Measurements from ENCODE around the gene ZNF337.
A peak's percentile ranks its signal among the peaks of the same experiment; 100 is the strongest.
"Not testable (repeated sequence)": the region's sequence is repeated elsewhere in the genome, so short reads cannot be mapped to it uniquely, and the experiment has no call there.

The ZNF337 gene

GRCh38 chr20:25696371-25697131, at the start of gene ZNF337:
ZNF337 (minus strand) TSS chr20:25696853; CDS start chr20:25686417, 10,436 bp downstream.
- intact Hi-C loops (cut with DNase I) = loop anchor here (5.0 kb wide), 1 partner anchor 74 kb away; the partner anchor contains the start of gene NANP
- peak; percentile 89 to 98 (median 95) for DNase-seq

DNA sequence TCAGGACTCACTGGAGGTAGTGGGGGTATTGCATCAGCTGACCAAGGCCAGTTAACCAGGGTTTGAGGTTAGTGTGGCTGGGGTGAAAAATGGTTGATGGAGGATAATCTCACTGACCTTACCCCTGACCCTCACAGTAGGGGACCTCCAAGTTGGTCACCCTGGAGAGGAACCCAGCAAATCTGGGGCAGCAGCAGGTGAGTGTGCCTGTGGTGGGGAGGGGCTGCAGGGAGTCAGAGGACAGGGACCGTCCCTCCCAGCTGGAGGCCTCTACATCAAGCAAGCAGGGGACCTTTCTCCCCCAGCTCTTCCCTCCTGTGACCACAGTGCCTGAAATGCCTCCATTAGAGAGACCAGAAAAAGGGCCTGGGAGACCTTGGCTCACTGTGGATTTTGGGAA, 49.1 kb upstream of the ZNF337 start:
- DNase-seq = no peak
- intact Hi-C loops (cut with DNase I) = no loop called here

DNA sequence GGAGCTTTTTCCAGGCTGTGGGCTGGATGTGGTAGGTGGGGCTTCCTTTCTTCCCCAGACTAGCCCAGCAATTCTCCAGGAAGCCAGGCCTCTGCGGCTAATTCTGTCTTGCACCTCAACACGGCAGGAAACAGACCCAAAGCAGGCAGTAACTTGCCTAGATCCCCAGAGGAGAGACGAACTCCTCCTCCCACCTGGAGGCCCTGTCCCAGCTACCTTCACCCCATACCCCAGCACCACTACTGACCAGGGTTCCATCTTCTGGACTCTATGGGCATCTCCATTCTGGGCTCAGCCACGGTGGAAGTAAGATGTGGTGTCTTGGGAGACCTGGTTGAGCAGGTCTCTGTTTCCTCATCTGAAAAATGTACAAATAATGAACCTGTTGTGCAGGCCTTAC, 48.4 kb upstream of the ZNF337 start:
- no peak for DNase-seq
- intact Hi-C loops (cut with DNase I) = no loop called here

GRCh38 chr20:25744261-25744660, 47.6 kb upstream of the ZNF337 start:
- intact Hi-C loops (cut with DNase I) = no loop called here
- DNase-seq = peak in 2 of 42 donors; percentile 15 to 47

DNA sequence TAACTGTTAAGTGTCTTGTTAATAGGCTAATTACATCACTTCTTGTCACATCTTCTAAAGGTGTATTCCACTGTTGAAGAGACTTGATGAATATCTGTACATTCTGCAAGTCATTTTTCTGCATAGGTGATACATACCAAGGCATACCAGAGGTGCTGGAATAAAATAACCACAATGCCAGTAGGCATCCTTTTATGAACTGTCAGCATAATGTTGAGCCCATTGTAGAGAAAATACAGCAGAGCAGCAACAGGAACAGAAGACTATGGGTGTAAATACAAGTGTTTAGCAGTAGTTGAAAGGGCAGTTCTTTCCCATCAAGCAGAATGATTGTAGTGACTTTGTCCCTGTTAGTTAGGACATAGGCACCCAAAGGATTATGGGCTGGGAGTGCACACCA, 44.4 kb upstream of the ZNF337 start:
- no peak for DNase-seq
- intact Hi-C loops (cut with DNase I) = no loop called here

- intact Hi-C loops (cut with DNase I) = no loop called here
- no peak for DNase-seq
Observed at GRCh38 chr20:25739615-25740320, 43.1 kb upstream of the ZNF337 start.

- no peak for DNase-seq
- intact Hi-C loops (cut with DNase I) = no loop called here
Observed at GRCh38 chr20:25738198-25738597, 41.5 kb upstream of the ZNF337 start.

DNA sequence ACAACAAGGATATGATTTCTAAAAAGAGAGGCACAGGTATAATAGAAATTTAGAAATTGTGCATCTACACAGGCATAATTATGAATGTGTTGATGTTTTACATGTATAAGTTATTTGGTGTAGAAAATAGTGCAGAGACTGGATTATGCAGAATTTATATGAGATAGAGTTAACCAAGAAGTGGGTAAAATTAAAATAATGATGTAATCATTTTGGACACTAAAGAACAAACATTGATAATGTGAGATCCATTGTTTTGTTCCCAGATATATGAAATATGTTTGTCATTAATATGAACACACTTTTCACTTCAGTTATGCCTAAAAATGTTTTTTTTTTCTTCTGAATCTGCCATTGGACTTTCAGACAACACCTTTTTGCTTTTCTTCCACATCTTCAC, 37.2 kb upstream of the ZNF337 start:
- no peak for DNase-seq
- intact Hi-C loops (cut with DNase I) = no loop called here

GRCh38 chr20:25730862-25731261, 34.2 kb upstream of the ZNF337 start:
- DNase-seq = no peak
- intact Hi-C loops (cut with DNase I) = no loop called here

DNA sequence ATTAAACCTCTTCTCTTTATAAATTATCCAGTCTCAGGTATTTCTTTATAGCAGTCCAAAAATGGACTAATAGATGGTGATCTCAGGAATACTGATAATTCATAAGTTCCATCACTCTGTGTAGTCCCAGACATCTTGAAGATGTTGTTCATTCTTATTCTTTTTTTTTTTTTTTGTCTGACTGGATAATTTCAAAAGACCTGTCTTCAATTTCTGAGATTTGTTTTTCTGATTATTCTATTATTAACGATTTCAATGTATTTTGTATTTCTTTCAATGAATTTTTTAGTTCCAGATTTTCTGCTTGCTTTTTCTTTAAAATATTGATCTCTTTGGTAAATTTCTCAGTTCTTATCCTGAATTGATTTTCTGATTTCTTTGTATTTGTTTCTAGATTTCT, 29.7 kb upstream of the ZNF337 start:
- no peak for DNase-seq
- intact Hi-C loops (cut with DNase I) = no loop called here

DNA sequence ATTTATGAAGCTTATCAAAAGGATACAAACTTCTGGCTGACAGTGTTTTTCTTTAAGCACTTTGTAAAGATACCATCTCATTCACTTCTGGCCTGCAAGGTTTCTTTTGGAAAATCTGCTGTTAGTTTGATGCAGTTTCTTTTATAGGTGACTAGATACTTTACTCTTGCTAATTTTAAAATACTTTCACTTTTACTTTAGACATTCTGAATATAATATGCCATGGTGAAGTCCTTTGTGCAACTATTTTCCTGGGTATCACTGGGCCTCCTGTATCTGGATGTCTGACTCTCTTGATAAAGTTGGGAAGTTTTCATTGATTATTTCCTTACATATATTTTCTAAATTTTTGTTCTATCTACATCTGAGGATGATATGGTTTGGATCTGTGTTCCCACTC, 29.0 kb upstream of the ZNF337 start:
- DNase-seq = no peak
- intact Hi-C loops (cut with DNase I) = no loop called here

DNA sequence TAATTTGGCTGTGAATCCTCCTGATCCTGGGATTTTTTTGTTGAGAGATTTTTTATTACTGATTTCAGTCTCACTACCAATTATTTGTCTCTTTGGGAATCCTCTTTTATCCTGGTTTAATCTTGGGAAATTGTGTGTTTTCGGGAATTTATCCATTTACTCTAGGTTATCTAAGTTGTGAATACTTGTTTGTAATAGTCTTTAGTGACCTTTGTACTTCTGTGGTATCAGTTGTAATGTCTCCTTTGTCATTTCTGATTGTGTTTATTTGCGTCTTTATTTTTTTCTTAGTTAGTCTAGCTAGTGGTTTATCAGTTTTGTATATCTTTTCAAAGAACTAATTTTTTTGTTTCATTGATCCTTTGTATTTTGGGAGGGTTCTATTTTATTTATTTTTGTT, 27.3 kb upstream of the ZNF337 start:
- no peak for DNase-seq
- intact Hi-C loops (cut with DNase I) = no loop called here

- DNase-seq = no peak
- intact Hi-C loops (cut with DNase I) = no loop called here
Observed at GRCh38 chr20:25720285-25720684, 23.6 kb upstream of the ZNF337 start.

DNA sequence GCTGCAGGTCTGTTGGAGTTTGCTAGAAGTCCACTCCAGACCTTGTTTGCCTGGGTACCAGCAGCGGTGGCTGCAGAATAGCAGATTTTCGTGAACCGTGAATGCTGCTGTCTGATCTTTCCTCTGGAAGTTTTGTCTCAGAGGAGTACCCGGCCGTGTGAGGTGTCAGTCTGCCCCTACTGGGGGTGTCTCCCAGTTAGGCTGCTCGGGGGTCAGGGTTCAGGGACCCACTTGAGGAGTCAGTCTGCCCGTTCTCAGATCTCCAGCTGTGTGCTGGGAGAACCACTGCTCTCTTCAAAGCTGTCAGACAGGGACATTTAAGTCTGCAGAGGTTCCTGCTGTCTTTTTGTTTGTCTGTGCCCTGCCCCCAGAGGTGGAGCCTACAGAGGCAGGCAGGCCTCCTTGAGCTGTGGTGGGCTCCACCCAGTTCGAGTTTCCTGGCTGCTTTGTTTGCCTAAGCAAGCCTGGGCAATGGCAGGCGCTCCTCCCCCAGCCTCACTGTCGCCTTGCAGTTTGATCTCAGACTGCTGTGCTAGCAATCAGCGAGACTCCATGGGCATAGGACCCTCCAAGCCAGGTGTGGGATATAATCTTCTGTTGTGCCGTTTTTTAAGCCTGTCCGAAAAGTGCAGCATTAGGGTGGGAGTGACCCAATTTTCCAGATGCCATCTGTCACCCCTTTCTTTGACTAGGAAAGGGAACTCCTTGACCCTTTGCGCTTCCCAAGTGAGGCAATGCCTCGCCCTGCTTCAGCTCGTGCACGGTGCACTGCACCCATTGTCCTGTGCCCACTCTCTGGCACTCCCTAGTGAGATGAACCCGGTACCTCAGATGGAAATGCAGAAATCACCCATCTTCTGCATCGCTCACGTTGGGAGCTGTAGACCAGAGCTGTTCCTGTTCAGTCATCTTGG, 22.5 kb upstream of the ZNF337 start:
- DNase-seq; intact Hi-C loops (cut with DNase I): not testable (repeated sequence)

DNA sequence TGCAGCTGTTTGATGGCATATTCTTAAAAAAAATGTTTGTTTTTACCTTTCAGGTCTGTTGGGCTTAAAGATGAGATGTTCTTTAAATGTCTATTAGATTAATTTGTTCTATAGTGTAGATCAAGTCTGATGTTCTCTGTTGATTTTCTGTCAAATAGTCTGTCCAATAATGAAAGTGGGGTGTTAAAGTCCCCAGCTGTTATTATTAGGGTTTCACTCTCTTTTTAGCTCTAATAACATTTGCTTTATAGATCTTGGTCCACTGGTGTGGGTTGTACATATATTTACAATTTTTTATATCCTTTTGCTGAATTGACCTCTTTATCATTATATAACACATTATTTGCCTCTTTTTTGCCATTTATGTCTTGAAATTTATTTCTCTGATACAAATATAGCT, 11.0 kb upstream of the ZNF337 start:
- intact Hi-C loops (cut with DNase I) = no loop called here
- no peak for DNase-seq

DNA sequence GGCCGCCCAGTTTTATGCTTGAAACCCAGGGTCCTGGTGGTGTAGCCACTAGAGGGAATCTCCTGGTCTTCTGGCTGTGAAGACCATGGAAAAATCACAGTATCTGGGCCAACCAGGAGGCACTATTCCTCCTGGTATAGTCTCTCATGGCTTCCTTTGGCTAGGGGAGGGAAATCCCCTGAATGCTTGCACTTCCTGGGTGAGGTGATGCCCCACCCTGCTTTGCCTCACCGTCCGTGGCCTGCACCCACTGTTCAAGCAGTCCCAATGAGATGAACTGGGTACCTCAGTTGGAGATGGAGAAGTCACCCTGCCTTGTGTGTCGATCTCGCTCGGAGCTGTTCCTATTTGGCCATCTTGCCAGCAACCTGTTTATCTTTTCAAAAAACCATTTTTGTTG, 10.1 kb upstream of the ZNF337 start:
- intact Hi-C loops (cut with DNase I) = no loop called here
- DNase-seq = no peak

- intact Hi-C loops (cut with DNase I) = no loop called here
- no peak for DNase-seq
Observed at GRCh38 chr20:25705830-25706351, 9.2 kb upstream of the ZNF337 start.

DNA sequence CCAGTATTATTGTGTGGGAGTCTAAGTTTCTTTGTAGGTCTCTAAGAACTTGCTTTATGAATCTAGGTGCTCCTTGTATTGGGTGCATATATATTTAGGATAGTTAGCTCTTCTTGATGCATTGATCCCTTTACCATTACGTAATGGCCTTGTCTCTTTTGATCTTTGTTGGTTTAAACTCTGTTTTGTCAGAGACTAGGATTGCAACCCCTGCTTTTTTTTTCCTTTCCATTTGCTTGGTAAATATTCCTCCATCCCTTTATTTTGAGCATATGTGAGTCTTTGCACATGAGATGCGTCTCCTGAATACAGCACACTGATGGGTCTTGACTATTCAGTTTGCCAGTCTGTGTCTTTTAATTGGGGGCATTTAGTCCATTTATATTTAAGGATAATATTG, 7.7 kb upstream of the ZNF337 start:
- DNase-seq; intact Hi-C loops (cut with DNase I): not testable (repeated sequence)

DNA sequence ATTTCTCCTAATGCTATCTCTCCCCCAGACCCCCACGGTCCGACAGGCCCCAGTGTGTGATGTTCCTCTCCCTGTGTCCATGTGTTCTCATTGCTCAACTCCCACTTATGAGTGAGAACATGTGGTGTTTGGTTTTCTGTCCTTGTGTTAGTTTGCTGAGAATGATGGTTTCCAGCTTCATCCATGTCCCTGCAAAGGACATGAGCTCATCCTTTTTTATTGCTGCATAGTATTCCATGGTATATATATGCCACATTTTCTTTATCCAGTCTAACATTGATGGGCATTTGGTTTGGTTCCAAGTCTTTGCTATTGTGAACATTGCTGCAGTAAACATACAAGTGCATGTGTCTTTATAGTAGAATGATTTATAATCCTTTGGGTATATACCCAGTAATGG, 4.2 kb upstream of the ZNF337 start:
- intact Hi-C loops (cut with DNase I); DNase-seq: not testable (repeated sequence)
